HG03135 (cell line): ENCODE measurements around the gene MYH11.
"Not testable (repeated sequence)": the region's sequence is repeated elsewhere in the genome, so short reads cannot be mapped to it uniquely, and the experiment has no call there.

Experiments used
- ATAC-seq: cut with Tn5 transposase; IDR thresholded peaks from one replicate; pipeline ENCODE4 v1.9.1; 2021; ENCODE audit warnings: mild to moderate bottlenecking, moderate library complexity; ENCODE audit not compliant: unreplicated experiment

The MYH11 gene

GRCh38 chr16:15757077-15757386 is 99.8 kb downstream of the MYH11 start:
- ATAC-seq: no peak

GRCh38 chr16:15754821-15755534 is 101.8 kb downstream of the MYH11 start:
- no peak for ATAC-seq

GRCh38 chr16:15752717-15753488 is 103.9 kb downstream of the MYH11 start:
- ATAC-seq: no peak

- ATAC-seq: no peak
Observed at GRCh38 chr16:15751940-15752339, 104.9 kb downstream of the MYH11 start.

GRCh38 chr16:15749985-15750384 is 106.8 kb downstream of the MYH11 start:
- ATAC-seq: no peak

- ATAC-seq: no peak
Observed at GRCh38 chr16:15749371-15749770, 107.5 kb downstream of the MYH11 start.

GRCh38 chr16:15748654-15749053 is 108.2 kb downstream of the MYH11 start:
- no peak for ATAC-seq

- no peak for ATAC-seq
Observed at GRCh38 chr16:15747937-15748336, 108.9 kb downstream of the MYH11 start.

GRCh38 chr16:15746332-15746731 is 110.5 kb downstream of the MYH11 start:
- no peak for ATAC-seq

GRCh38 chr16:15743657-15744056 is 113.2 kb downstream of the MYH11 start:
- no peak for ATAC-seq

- ATAC-seq: no peak
Observed at GRCh38 chr16:15742716-15743115, 114.1 kb downstream of the MYH11 start.

GRCh38 chr16:15741207-15741871 is 115.5 kb downstream of the MYH11 start:
- ATAC-seq: no peak

GRCh38 chr16:15739950-15740349 is 116.9 kb downstream of the MYH11 start:
- no peak for ATAC-seq

GRCh38 chr16:15739464-15739863 is 117.4 kb downstream of the MYH11 start:
- no peak for ATAC-seq

GRCh38 chr16:15737140-15737644 is 119.6 kb downstream of the MYH11 start:
- ATAC-seq: no peak

- no peak for ATAC-seq
Observed at GRCh38 chr16:15736529-15736928, 120.3 kb downstream of the MYH11 start.

- ATAC-seq: no peak
Observed at GRCh38 chr16:15735610-15736009, 121.2 kb downstream of the MYH11 start.

- ATAC-seq: no peak
Observed at GRCh38 chr16:15732416-15732815, 124.4 kb downstream of the MYH11 start.

GRCh38 chr16:15729152-15729551 is 127.7 kb downstream of the MYH11 start:
- no peak for ATAC-seq

GRCh38 chr16:15727697-15728096 is 129.1 kb downstream of the MYH11 start:
- not testable (repeated sequence) for ATAC-seq

GRCh38 chr16:15726715-15727114 is 130.1 kb downstream of the MYH11 start:
- ATAC-seq: no peak
